HG03135 (cell line): Measurements from ENCODE around the gene IGFBP6.
"Not testable (repeated sequence)": the region's sequence is repeated elsewhere in the genome, so short reads cannot be mapped to it uniquely, and the experiment has no call there.

Experiments
- ATAC-seq: cut with Tn5 transposase; IDR thresholded peaks from one replicate; pipeline ENCODE4 v1.9.1; 2021; ENCODE audit warnings: mild to moderate bottlenecking, moderate library complexity; ENCODE audit not compliant: unreplicated experiment

Gene IGFBP6

GRCh38 chr12:53096089-53096741 lies 1.3 kb upstream of the IGFBP6 start:
- no peak for ATAC-seq

GRCh38 chr12:53096759-53097158 lies 708 bp upstream of the IGFBP6 start:
- ATAC-seq, result no peak

- no peak for ATAC-seq
These were observed 282 bp upstream of the IGFBP6 start for GRCh38 chr12:53097207-53097563.

- ATAC-seq, result no peak
These were observed 1.0 kb downstream of the IGFBP6 start for GRCh38 chr12:53098354-53098981.

GRCh38 chr12:53099071-53099882 lies 1.8 kb downstream of the IGFBP6 start:
- no peak for ATAC-seq

GRCh38 chr12:53100466-53101151 lies 3.1 kb downstream of the IGFBP6 start:
- no peak for ATAC-seq

- ATAC-seq, result no peak
These were observed 3.8 kb downstream of the IGFBP6 start for GRCh38 chr12:53101266-53101665.

- ATAC-seq, result no peak
These were observed 4.7 kb downstream of the IGFBP6 start for GRCh38 chr12:53101931-53102781.

GRCh38 chr12:53102883-53103807 lies 5.7 kb downstream of the IGFBP6 start, which contains the start of gene SOAT2:
SOAT2 (plus strand) TSS chr12:53103486; CDS start chr12:53103578, 92 bp downstream.
- peak; percentile 57 for ATAC-seq

GRCh38 chr12:53103860-53104305 lies 6.4 kb downstream of the IGFBP6 start:
- ATAC-seq, result no peak

GRCh38 chr12:53105256-53105655 lies 7.8 kb downstream of the IGFBP6 start:
- no peak for ATAC-seq

- ATAC-seq, result no peak
These were observed 8.4 kb downstream of the IGFBP6 start for GRCh38 chr12:53105712-53106439.

- no peak for ATAC-seq
These were observed 9.7 kb downstream of the IGFBP6 start for GRCh38 chr12:53107122-53107521.

GRCh38 chr12:53112431-53112830 lies 15.0 kb downstream of the IGFBP6 start:
- not testable (repeated sequence) for ATAC-seq

- no peak for ATAC-seq
These were observed 15.8 kb downstream of the IGFBP6 start for GRCh38 chr12:53113136-53113705.

GRCh38 chr12:53113951-53114350 lies 16.5 kb downstream of the IGFBP6 start:
- no peak for ATAC-seq

GRCh38 chr12:53115112-53115890 lies 17.8 kb downstream of the IGFBP6 start:
- no peak for ATAC-seq
